MCF 10A (cell line): ENCODE measurements around the gene HS3ST5. TPM values are rescaled to one million over a fixed set of nuclear protein-coding genes. Genes with fewer than 3 reads are reported as not detected.
"Not testable (repeated sequence)": the region's sequence is repeated elsewhere in the genome, so short reads cannot be mapped to it uniquely, and the experiment has no call there.

Experiments
- BruUV-seq: library from RNA; stranded (reverse); fragments of 400-500 nt; replicated peaks from 2 replicates; lab custom pipeline; 2021; lab: Mats Ljungman, UMichigan
- CTCF ChIA-PET: fragments of 300-600 bp; sonication (Branson Sonifier 250); formaldehyde crosslinking; extraction: SDS; loops from one replicate; lab custom pipeline; 2021; ENCODE audit warnings: antibody characterized with exemption, inconsistent platforms; lab: Yijun Ruan, JAX
- POLR2A ChIA-PET: fragments of 300-600, 350-650 bp; sonication (Branson Sonifier 250); formaldehyde crosslinking; extraction: SDS; loops from one replicate; lab custom pipeline; 2020; ENCODE audit warnings: antibody characterized with exemption, inconsistent platforms; lab: Yijun Ruan, JAX
- DNase-seq: peaks from one replicate; pipeline ENCODE4 v3.0.0-alpha.2; 2018; ENCODE audit not compliant: unreplicated experiment
- H3K27ac Mint-ChIP-seq: one replicate; pipeline ENCODE4 v1.8.0; 2022; ENCODE audit warnings: mild to moderate bottlenecking, low read depth, mixed read lengths; ENCODE audit not compliant: unreplicated experiment
- H3K27me3 Mint-ChIP-seq: one replicate; pipeline ENCODE4 v1.8.0; 2022; ENCODE audit warnings: mixed read lengths; ENCODE audit not compliant: insufficient read depth, unreplicated experiment
- H3K36me3 Mint-ChIP-seq: one replicate; pipeline ENCODE4 v1.8.0; 2022; ENCODE audit warnings: mild to moderate bottlenecking, moderate library complexity, mixed read lengths; ENCODE audit not compliant: insufficient read depth, unreplicated experiment
- H3K4me1 Mint-ChIP-seq: one replicate; pipeline ENCODE4 v1.8.0; 2022; ENCODE audit warnings: mixed read lengths; ENCODE audit not compliant: insufficient read depth, unreplicated experiment
- H3K4me3 Mint-ChIP-seq: one replicate; pipeline ENCODE4 v1.8.0; 2022; ENCODE audit warnings: mild to moderate bottlenecking, moderate library complexity, mixed read lengths; ENCODE audit not compliant: unreplicated experiment
- H3K9me3 Mint-ChIP-seq: one replicate; pipeline ENCODE4 v1.8.0; 2022; ENCODE audit warnings: mixed read lengths; ENCODE audit not compliant: unreplicated experiment
- intact Hi-C: fragments of 100-400 bp; cut with micrococcal nuclease; formaldehyde crosslinking; loops from 2 replicates; pipeline ENCODE4 v1.14.1; 2022
- total RNA-seq: library from RNA; stranded (reverse); gene quantifications from 2 replicates; pipeline ENCODE4 v1.2.3, GENCODE V29; 2022
- TF ChIP-seq, protein P1 (sequence below): fragments of 200-600 bp; IDR thresholded peaks from one replicate; pipeline ENCODE4 v1.8.0; 2022; ENCODE audit warnings: antibody characterized with exemption, mild to moderate bottlenecking; ENCODE audit not compliant: unreplicated experiment

Gene HS3ST5
- total RNA-seq, 1 experiment from 2014 or later, result not detected

GRCh38 chr6:114032721-114033120 is 310.1 kb downstream of the HS3ST5 start:
- POLR2A ChIA-PET, result no interaction called here
- CTCF ChIA-PET, result no interaction called here
- Mint-ChIP-seq H3K4me3 (no peak overlapping the region), H3K4me1 (no peaks in the 10 kb centered on the region), H3K27ac (no peak overlapping the region), H3K36me3 (no peaks in the 10 kb centered on the region), H3K27me3 (no peaks in the 10 kb centered on the region), H3K9me3 (no peaks in the 10 kb centered on the region)
- DNase-seq, result no peak
- intact Hi-C loops, result no loop called here
- no TSS peak for BruUV-seq
- TF ChIP-seq, protein P1, sequence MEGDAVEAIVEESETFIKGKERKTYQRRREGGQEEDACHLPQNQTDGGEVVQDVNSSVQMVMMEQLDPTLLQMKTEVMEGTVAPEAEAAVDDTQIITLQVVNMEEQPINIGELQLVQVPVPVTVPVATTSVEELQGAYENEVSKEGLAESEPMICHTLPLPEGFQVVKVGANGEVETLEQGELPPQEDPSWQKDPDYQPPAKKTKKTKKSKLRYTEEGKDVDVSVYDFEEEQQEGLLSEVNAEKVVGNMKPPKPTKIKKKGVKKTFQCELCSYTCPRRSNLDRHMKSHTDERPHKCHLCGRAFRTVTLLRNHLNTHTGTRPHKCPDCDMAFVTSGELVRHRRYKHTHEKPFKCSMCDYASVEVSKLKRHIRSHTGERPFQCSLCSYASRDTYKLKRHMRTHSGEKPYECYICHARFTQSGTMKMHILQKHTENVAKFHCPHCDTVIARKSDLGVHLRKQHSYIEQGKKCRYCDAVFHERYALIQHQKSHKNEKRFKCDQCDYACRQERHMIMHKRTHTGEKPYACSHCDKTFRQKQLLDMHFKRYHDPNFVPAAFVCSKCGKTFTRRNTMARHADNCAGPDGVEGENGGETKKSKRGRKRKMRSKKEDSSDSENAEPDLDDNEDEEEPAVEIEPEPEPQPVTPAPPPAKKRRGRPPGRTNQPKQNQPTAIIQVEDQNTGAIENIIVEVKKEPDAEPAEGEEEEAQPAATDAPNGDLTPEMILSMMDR, result no peak

DNA sequence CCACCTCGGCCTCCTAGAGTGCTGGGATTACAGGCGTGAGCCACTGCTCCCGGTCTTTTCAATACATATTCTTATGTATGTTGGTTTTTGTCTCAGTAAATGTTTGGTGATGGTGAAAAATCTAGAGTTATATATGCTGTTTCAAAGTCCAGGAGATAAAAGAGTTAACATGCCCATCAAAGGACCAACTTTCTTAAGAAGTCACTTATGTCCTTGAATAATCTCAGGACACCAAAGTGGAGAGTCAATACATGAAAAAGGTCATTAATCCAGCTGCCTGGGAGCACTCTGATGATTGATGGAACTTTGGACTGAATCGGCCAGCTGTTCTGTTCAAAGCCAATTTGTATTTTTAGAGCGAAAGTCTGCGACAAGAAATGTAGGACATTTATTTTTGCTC is 312.1 kb downstream of the HS3ST5 start:
- intact Hi-C loops, result no loop called here
- no TSS peak for BruUV-seq
- ChIA-PET CTCF (no interaction called here), POLR2A (no interaction called here)
- no peak overlapping the region for H3K27ac Mint-ChIP-seq
- DNase-seq, result no peak
- no peaks in the 10 kb centered on the region for H3K27me3 Mint-ChIP-seq
- H3K9me3 Mint-ChIP-seq, result no peaks in the 10 kb centered on the region
- no peak overlapping the region for H3K4me3 Mint-ChIP-seq
- no peaks in the 10 kb centered on the region for H3K36me3 Mint-ChIP-seq
- TF ChIP-seq, protein P1, result no peak
- H3K4me1 Mint-ChIP-seq, result no peaks in the 10 kb centered on the region

DNA sequence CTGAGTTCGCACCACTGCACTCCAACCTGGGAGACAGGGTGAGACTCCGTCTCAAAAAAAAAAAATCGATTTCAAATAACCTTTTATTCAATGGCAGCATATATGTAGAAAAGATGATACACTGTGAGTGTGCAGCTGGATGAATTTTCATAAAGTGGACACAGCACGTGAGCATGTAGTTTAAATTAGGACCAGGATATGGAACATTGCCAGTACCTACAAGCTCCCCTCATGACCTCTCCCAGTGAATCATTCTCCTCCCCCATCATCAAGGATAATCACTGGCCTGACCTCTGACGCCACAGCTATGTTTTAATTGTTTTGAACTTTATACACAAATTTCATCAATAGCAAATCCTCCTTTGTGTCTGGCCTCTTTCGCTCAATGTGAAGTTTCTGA is 318.1 kb downstream of the HS3ST5 start:
- intact Hi-C loops, result no loop called here
- no peak for DNase-seq
- Mint-ChIP-seq H3K9me3 (no peaks in the 10 kb centered on the region), H3K27ac (no peak overlapping the region), H3K4me1 (no peaks in the 10 kb centered on the region), H3K27me3 (no peaks in the 10 kb centered on the region), H3K4me3 (no peak overlapping the region), H3K36me3 (no peaks in the 10 kb centered on the region)
- TF ChIP-seq, protein P1, result no peak
- ChIA-PET POLR2A (no interaction called here), CTCF (interaction anchor here (0.6 to 1.7 kb wide), 5 partner anchors 13 to 83 kb away, joined by 3 to 7 read pairs (median 3); no protein-coding TSS in a partner anchor)
- no TSS peak for BruUV-seq

- no TSS peak for BruUV-seq
- Mint-ChIP-seq H3K4me3 (no peak overlapping the region), H3K27ac (no peak overlapping the region), H3K27me3 (no peaks in the 10 kb centered on the region), H3K9me3 (no peaks in the 10 kb centered on the region), H3K4me1 (peaks cover 23% of the 10 kb centered on the region), H3K36me3 (no peaks in the 10 kb centered on the region)
- ChIA-PET CTCF (interaction anchor here (1.2 kb wide), 1 partner anchor 25 kb away, joined by 4 read pairs; no protein-coding TSS in a partner anchor), POLR2A (no interaction called here)
- no peak for DNase-seq
- TF ChIP-seq, protein P1, result no peak
- intact Hi-C loops, result no loop called here
Measured at GRCh38 chr6:114020196-114020595, 322.6 kb downstream of the HS3ST5 start.

GRCh38 chr6:114017146-114017545 is 325.7 kb downstream of the HS3ST5 start:
- H3K36me3 Mint-ChIP-seq, H3K9me3 Mint-ChIP-seq, BruUV-seq, CTCF ChIA-PET, H3K27me3 Mint-ChIP-seq, POLR2A ChIA-PET: not testable (repeated sequence)
- peak overlapping the region; percentile 4 for H3K4me3 Mint-ChIP-seq
- H3K27ac Mint-ChIP-seq, result peak overlapping the region; percentile 73
- intact Hi-C loops, result loop anchor here (2.0 kb wide), 1 partner anchor 22 kb away; no protein-coding TSS in a partner anchor
- peak; percentile 51 for DNase-seq
- peaks cover 23% of the 10 kb centered on the region for H3K4me1 Mint-ChIP-seq

DNA sequence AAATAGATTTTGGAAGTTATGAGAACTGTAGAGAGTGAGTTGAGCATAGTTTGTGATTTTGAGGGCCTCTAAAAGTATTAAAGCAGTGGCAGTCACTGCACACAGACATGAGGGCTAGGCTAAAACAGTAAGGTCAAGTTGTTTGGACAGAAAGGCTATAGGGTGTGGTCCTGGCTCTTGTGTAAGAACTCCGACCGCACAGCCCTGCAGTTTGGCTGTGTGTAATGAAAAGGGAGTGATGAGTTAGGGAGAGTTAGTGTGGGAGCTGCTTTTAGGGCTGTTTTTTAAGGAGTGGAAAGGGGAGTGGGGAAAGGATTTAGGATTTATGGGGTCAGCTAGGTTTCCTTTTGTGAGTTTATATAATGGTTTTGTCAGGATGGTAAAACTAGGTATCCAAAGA is 328.7 kb downstream of the HS3ST5 start:
- CTCF ChIA-PET, result interaction anchor here (2.5 kb wide), 1 partner anchor 19 kb away, joined by 10 read pairs; no protein-coding TSS in a partner anchor
- H3K9me3 Mint-ChIP-seq, intact Hi-C loops, H3K36me3 Mint-ChIP-seq, BruUV-seq, H3K27me3 Mint-ChIP-seq, POLR2A ChIA-PET, H3K27ac Mint-ChIP-seq, H3K4me3 Mint-ChIP-seq: not testable (repeated sequence)
- peak; percentile 36 for DNase-seq
- H3K4me1 Mint-ChIP-seq, result peaks cover 29% of the 10 kb centered on the region

DNA sequence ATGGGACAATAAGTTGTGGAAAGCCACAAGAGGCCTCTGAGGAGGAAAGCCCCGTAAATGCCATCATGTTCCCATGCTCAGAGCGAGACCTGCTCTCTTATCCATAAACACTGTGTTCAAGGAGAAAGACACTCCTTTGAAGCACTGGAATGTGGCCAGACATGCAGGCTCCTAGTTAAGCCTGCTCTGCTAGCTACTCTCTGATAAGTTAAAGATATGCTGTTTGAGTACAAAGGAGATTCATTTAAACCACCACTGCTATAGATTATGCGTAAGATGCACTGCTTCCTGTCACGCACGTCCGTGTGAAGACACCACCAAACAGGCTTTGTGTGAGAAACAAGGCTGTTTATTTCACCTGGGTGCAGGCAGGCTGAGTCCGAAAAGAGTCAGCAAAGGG is 331.3 kb downstream of the HS3ST5 start:
- H3K36me3 Mint-ChIP-seq, CTCF ChIA-PET, POLR2A ChIA-PET, intact Hi-C loops, DNase-seq, BruUV-seq, H3K27me3 Mint-ChIP-seq, H3K9me3 Mint-ChIP-seq, H3K27ac Mint-ChIP-seq, H3K4me3 Mint-ChIP-seq: not testable (repeated sequence)
- peaks cover 16% of the 10 kb centered on the region for H3K4me1 Mint-ChIP-seq
